GM12878 (cell line): Measurements from ENCODE around the gene SLC25A30. TPM values are rescaled to one million over a fixed set of nuclear protein-coding genes. Genes with fewer than 3 reads are reported as not detected.

Experiments
- ATAC-seq: fragments of 200-7000 bp; cut with Tn5 transposase; 3 replicates; pipeline ENCODE4 v1.9.1; 2020; ENCODE audit warnings: mild to moderate bottlenecking, moderate library complexity
- BruUV-seq: library from RNA; stranded (reverse); fragments of 400-500 nt; replicated peaks from 2 replicates; lab custom pipeline; 2021; lab: Mats Ljungman, UMichigan
- CTCF ChIA-PET: fragments of 300-600 bp; sonication (Branson Sonifier 250); formaldehyde crosslinking; extraction: SDS; loops from one replicate; lab custom pipeline; 2021; ENCODE audit warnings: inconsistent platforms; lab: Yijun Ruan, JAX
- POLR2A ChIA-PET: fragments of 350-600 bp; formaldehyde crosslinking; extraction: SDS; loops from one replicate; lab custom pipeline; 2021; ENCODE audit warnings: inconsistent platforms; lab: Charles Lee
- RAD21 ChIA-PET: fragments of 300-600 bp; sonication (Branson Sonifier 250); formaldehyde crosslinking; loops from one replicate; lab custom pipeline; 2023; ENCODE audit warnings: antibody characterized with exemption; ENCODE audit not compliant: unreplicated experiment; lab: Charles Lee
- SMC1A ChIA-PET: fragments of 300-600 bp; sonication (Branson Sonifier 250); formaldehyde crosslinking; loops from one replicate; lab custom pipeline; 2023; ENCODE audit not compliant: unreplicated experiment, uncharacterized antibody; lab: Charles Lee
- DNase-seq: peaks from one replicate; pipeline ENCODE4 v3.0.0-alpha.2; 2011; ENCODE audit warnings: low read depth, low spot score
- FAIRE-seq: peaks from 3 replicates; lab custom pipeline; 2011; peaks lifted over from hg19 to GRCh38; lab: Jason Lieb, UNC
- H2AFZ ChIP-seq: 2 replicates; pipeline ENCODE4 v1.6.0; 2011; ENCODE audit warnings: low read depth, low read length, control low read depth; ENCODE audit not compliant: control insufficient read depth
- H3K27ac ChIP-seq: 2 replicates; pipeline ENCODE4 v1.5.1; 2011; ENCODE audit warnings: control low read depth; ENCODE audit not compliant: control insufficient read depth, insufficient read depth
- H3K27me3 ChIP-seq, 2 experiments: replicated peaks in 1 of 2; 2 replicates each; pipeline versions ENCODE4 v1.6.0 to v1.6.1; 2011; ENCODE audit warnings: low read length in 1 of 2; ENCODE audit not compliant: control insufficient read depth in 2 of 2, insufficient read depth in 2 of 2
- H3K36me3 ChIP-seq, 2 experiments: 2 replicates each; pipeline ENCODE4 v1.5.1; 2011; ENCODE audit warnings: low read length in 1 of 2; ENCODE audit not compliant: control insufficient read depth in 2 of 2, insufficient read depth in 2 of 2
- H3K4me1 ChIP-seq: 2 replicates; pipeline ENCODE4 v1.6.1; 2011; ENCODE audit warnings: mild to moderate bottlenecking, low read length, moderate library complexity, mixed read lengths; ENCODE audit not compliant: control insufficient read depth, insufficient read depth
- H3K4me2 ChIP-seq: 2 replicates; pipeline ENCODE4 v1.6.0; 2011; ENCODE audit warnings: control low read depth; ENCODE audit not compliant: control insufficient read depth, insufficient read depth
- H3K4me3 ChIP-seq: fragments of 200-600 bp; sonication (generic); 2 replicates; pipeline ENCODE4 v1.5.1; 2016
- H3K79me2 ChIP-seq: 2 replicates; pipeline ENCODE4 v1.6.0; 2011; ENCODE audit warnings: low read length; ENCODE audit not compliant: control insufficient read depth, insufficient read depth
- H3K9ac ChIP-seq: 2 replicates; pipeline ENCODE4 v1.8.0; 2011; ENCODE audit warnings: low read length, control low read depth, mixed read lengths; ENCODE audit not compliant: control insufficient read depth, insufficient read depth
- H3K9me3 ChIP-seq: replicated peaks from 3 replicates; pipeline ENCODE4 v1.5.1; 2011; ENCODE audit warnings: mild to moderate bottlenecking, low read length; ENCODE audit not compliant: control insufficient read depth, insufficient read depth
- H4K20me1 ChIP-seq: 2 replicates; pipeline ENCODE4 v1.6.0; 2011; ENCODE audit not compliant: control insufficient read depth, insufficient read depth
- ASH2L ChIP-seq: fragments of 300-600, 200-600 bp; sonication (generic); IDR thresholded peaks from 2 replicates; pipeline ENCODE4 v1.6.1; 2017; ENCODE audit warnings: low read depth, mild to moderate bottlenecking, borderline replicate concordance
- ATF2 ChIP-seq: IDR thresholded peaks from 2 replicates; pipeline ENCODE4 v1.6.1; 2012; ENCODE audit warnings: low read length, inconsistent platforms
- ATF3 ChIP-seq: IDR thresholded peaks from 2 replicates; pipeline ENCODE4 v1.6.1; 2011; ENCODE audit warnings: low read depth, mild to moderate bottlenecking, low read length, moderate library complexity, borderline replicate concordance; ENCODE audit errors: extremely low read depth
- JUNB ChIP-seq: IDR thresholded peaks from 2 replicates; pipeline ENCODE4 v1.6.1; 2016; ENCODE audit warnings: antibody characterized with exemption, mild to moderate bottlenecking
- MEF2B ChIP-seq: fragments of 450-650 bp; IDR thresholded peaks from 2 replicates; pipeline ENCODE4 v1.6.1; 2018; ENCODE audit warnings: mild to moderate bottlenecking, moderate library complexity; ENCODE audit not compliant: partially characterized antibody, poor library complexity, severe bottlenecking
- NR2F1 ChIP-seq: fragments of 450-650 bp; conservative IDR thresholded peaks from 2 replicates; pipeline ENCODE4 v1.6.1; 2017; ENCODE audit warnings: mild to moderate bottlenecking
- PRDM15 ChIP-seq: fragments of 450-650 bp; formaldehyde crosslinking; IDR thresholded peaks from 2 replicates; pipeline ENCODE4 v1.4.0; 2020; ENCODE audit warnings: mild to moderate bottlenecking, moderate library complexity
- STAT1 ChIP-seq: fragments of 450-650 bp; conservative IDR thresholded peaks from 2 replicates; pipeline ENCODE4 v1.6.1; 2014; ENCODE audit warnings: antibody characterized with exemption, mild to moderate bottlenecking
- USF1 ChIP-seq: IDR thresholded peaks from 2 replicates; pipeline ENCODE4 v1.6.1; 2011; ENCODE audit warnings: borderline replicate concordance, low read depth, mild to moderate bottlenecking, moderate library complexity, mixed read lengths, low read length; ENCODE audit not compliant: insufficient read depth; ENCODE audit errors: extremely low read length
- ZNF384 ChIP-seq: IDR thresholded peaks from 2 replicates; pipeline ENCODE4 v1.6.1; 2012; ENCODE audit warnings: low read depth, mild to moderate bottlenecking, low read length, improper control_type of control experiment, borderline replicate concordance
- WGBS: methylation state at CpG from one replicate; pipeline ENCODE4 v1.1.6; 2016; ENCODE audit warnings: low lambda C conversion rate; ENCODE audit not compliant: insufficient replicate concordance, insufficient coverage; ENCODE audit errors: missing lambda C conversion rate; 5-methylcytosine and 5-hydroxymethylcytosine counted together
- in situ Hi-C: fragments of 300-500 bp; cut with MboI; formaldehyde crosslinking; loops from 9 replicates; pipeline ENCODE4 v1.14.3; 2018; ENCODE audit warnings: mixed read lengths
- intact Hi-C: fragments of 100-400 bp; cut with micrococcal nuclease; formaldehyde crosslinking; loops from one replicate; pipeline ENCODE4 v1.14.2; 2022; ENCODE audit not compliant: unreplicated experiment
- polyA plus RNA-seq, 11 experiments: library from polyadenylated mRNA; depleted of rRNA in 4 of 11; unstranded in 6 of 11; stranded (reverse) in 5 of 11; fragments of >200 nt; fragmentation: Nextera tagmentation in 4 of 11; fragmentation: Illumina TruSeq in 1 of 11; extraction: Ambion mirVana in 4 of 11; extraction: Trizol in 1 of 11; gene quantifications; 1 replicate in 1 of 11; 2 replicates in 10 of 11; pipeline versions ENCODE4 v1.2.1 to v1.2.3, GENCODE V29; 2011 to 2016; ENCODE audit warnings: inconsistent platforms in 2 of 11, missing spikeins in 2 of 11, low read depth in 1 of 11
- total RNA-seq, 4 experiments: library from RNA; depleted of rRNA in 3 of 4; stranded (reverse); fragments of >200 nt in 3 of 4; fragmentation: Illumina TruSeq in 1 of 4; extraction: Trizol in 1 of 4; gene quantifications; 2 replicates each; pipeline versions ENCODE4 v1.2.1 to v1.2.3, GENCODE V29; 2013 to 2021

The SLC25A30 gene
- total and polyA plus RNA-seq, 10 of the 15 experiments (the other 5 are each of a cell fraction or from before 2014, with no cell fraction given) = 2.4 to 18.0 (median 8.9) TPM

- H3K4me1 ChIP-seq = peaks cover 8% of the 10 kb centered on the region
- TF ChIP-seq STAT1 = no peak
- no peak for TF ChIP-seq USF1
- no peak for TF ChIP-seq ASH2L
- TF ChIP-seq NR2F1 = no peak
- no peak for TF ChIP-seq ATF2
- TF ChIP-seq PRDM15 (CRISPR knock-in tag) = no peak
- no peak for TF ChIP-seq JUNB
- TF ChIP-seq MEF2B = no peak
- no peak for TF ChIP-seq ATF3
- no peak for TF ChIP-seq ZNF384
- DNase-seq = no peak
- no peak overlapping the region for H2AFZ ChIP-seq
- no peaks in the 10 kb centered on the region for H4K20me1 ChIP-seq
- CTCF ChIA-PET = interaction anchor here (1.3 to 6.9 kb wide), 6 partner anchors 15 to 122 kb away, joined by 3 to 70 read pairs (median 18); partner anchors contain the start of gene TPT1
- no peak for FAIRE-seq
- SMC1A ChIA-PET = interaction anchor here (0.8 to 2.1 kb wide), 4 partner anchors 27 to 121 kb away, joined by 3 to 6 read pairs (median 4); partner anchors contain the start of gene SLC25A30
- H3K27ac ChIP-seq = no peak overlapping the region; the same call in 1 of the 2 replicates
- no peaks in the 10 kb centered on the region for H3K36me3 ChIP-seq
- no peak overlapping the region for H3K9ac ChIP-seq
- H3K27me3 ChIP-seq = no peaks in the 10 kb centered on the region
- 3% methylated on average over 3 of the region's 3 CpGs for WGBS
- intact Hi-C loops (no loop called here), in situ Hi-C loops (no loop called here)
- no peaks in the 10 kb centered on the region for H3K79me2 ChIP-seq
- H3K4me3 ChIP-seq = no peak overlapping the region
- POLR2A ChIA-PET = interaction anchor here (0.9 kb wide), 1 partner anchor 333 kb away, joined by 4 read pairs; the partner anchor contains the start of gene CBY2
- no peaks in the 10 kb centered on the region; the same call in 2 of the 3 replicates for H3K9me3 ChIP-seq
- H3K4me2 ChIP-seq = no peak overlapping the region
- RAD21 ChIA-PET = interaction anchor here (2.9 kb wide), 2 partner anchors 27 to 122 kb away, joined by 9 to 15 read pairs; partner anchors contain the start of gene TPT1
- no peak for ATAC-seq
- no TSS peak for BruUV-seq
Observed at GRCh38 chr13:45368571-45368970, 49.6 kb downstream of the SLC25A30 start.
